NCI-H2107 (cell line): ENCODE data around the gene ZNF219.

Source experiments
- DNase-seq: peaks from one replicate; lab custom pipeline; 2025; lab: John Stamatoyannopoulos, UW

The ZNF219 gene

DNA sequence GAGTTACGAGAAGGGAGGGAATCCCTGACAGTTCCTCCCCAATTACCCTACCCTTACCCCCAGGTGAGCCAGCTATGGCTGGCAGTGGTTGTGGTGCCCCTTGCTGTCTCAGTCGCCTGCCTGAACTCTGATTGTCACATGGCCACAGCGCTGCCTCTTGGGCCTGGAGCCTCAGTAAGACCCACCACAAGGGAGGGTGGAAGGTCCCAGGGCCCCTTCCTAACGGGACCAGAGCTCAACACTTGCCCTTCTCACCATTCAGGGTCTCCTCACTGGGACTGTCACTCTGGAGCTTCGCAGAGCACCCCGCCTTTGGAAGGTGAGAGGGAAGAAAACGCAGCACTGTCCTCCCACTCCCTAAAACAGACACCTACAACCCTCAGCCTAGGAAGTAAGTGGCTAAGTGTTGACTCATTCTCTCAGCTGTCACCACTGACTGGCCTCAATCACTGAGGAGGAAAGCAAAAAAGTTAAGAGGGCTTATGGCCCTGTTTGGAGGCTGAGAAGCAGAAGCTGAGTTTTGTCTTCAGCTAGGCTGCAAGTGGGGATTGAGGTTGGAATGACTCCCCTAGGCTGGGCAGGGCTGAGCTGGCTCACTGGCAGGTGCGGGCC, 3.5 kb upstream of the ZNF219 start:
- DNase-seq = no peak

DNA sequence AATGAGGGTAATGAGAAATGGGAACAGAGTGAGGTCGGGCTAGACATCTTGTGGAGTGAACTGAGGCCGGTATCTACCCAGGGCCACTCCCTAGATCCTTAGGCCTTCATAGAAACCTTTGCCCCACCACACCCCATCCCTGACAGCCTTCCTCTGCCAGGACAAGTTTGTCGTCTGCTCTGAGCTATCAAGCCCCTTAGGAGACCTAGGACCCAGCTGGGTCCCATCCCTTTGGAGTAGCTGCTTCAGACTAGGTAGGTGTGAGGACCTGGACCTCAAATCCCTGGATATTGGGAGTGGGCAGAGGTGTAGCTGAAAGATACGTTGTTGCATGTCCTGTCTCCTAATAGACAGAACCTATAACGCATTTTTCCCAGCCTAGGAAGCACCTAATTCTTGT, 2.5 kb upstream of the ZNF219 start, which contains the start of gene TMEM253:
Gene TMEM253, plus strand, starts transcription at position 136 of the 400 bp plus-strand sequence. CDS start 278 bp downstream, outside the sequence.
- DNase-seq = no peak

DNA sequence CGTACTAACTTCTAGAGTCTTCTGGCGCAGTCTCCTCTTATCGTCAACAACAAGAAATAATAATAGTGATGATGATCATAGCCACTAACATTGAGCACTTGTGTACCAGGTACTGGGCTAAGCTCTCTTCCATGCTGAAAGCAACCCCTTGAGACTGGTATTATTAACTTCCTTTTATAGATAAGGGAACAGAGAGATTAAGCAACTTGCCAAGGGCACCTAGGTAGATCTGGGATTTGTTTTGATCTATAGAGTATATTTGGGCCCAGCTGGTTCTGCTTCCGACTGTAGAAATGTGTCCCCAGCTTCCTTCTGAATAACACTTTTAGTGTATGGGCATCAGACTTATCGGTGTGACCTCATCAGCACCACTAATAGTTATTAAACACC, 1.1 kb upstream of the ZNF219 start:
- DNase-seq = no peak

DNA sequence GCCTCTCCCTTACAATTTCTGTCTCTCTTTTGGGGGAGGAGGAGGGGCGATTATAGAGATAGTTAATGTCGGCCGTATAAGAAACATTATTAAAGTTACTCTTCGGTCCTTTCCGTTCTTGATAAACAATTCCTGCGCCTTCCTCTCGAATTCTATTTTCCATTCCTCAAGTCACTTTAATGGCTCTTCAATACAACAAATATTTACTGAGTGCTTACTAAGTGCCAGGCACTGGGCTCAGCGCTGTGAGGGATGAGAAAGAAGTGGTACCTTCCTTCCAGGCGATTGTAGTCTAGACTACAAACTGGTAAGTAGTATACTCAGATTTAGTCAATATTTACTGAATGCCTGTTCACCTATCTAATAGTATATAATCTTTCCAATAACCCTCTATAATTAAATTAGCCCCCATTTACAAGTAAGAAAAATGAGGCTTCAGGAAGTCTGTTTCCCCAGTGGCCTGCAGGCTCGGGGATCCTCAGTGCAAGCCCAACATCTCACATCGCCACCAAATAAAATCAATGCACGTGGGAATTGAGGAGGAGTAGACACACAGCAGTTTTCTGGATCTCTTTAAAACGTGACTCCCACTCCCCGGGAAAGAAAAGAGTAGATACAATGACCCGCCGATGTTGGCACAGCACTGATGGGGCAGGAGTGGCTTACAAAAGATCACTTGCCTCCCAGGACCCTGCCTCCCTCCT, 589 bp upstream of the ZNF219 start:
- DNase-seq = no peak

DNA sequence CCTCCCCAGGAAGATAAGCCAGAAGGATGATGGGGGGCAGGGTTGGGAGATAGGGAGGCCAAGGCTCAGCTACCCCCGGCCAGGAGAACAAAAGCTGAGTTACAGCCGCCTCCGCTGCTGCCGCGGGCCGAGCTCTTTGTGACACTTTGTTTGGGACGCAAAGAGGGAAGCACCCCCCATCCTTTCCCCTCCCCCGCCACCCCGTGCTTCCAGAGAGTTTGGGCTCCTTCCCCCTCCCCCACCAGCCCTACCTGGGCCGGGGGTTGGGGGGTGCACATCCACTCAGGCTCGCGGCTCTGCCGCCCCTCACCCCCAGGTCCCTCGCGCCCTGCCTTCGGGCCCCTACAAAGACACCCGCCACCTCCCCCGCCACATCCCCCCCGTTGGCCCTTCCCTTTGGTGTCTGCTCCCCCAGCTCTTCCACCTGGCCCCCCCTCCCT, 799 bp downstream of the ZNF219 start:
- DNase-seq = no peak

DNA sequence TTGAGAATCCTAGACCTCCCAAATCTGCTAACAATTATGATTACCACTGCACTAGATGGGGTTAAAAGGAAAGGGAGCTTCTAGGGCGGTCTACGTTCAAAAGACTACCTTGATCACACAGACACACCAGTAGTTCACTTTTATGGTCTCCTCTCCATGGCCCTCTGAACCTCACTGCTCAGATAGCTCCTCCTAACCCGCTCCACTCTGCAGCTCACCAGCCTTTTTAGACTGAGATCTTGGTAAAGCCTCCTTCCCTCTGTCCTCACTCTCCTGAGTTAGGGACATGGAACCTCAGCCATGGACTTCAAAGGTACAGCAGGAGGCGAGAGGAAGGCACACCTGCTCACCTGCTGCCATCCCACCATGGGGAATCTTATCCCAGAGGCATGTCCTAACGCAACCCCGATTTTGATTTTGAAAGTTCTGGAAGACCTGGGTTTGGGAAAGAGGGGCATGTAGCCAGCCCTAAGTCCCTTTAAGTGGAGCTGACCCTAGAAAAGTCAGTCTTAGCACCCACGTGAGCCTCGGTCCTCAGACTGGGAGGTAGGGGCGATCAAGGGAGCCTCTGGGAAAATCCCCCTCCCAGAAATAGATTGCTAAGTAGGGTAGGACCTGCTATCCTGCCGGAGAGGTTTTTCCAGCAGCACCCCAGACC, 1.3 kb downstream of the ZNF219 start:
- no peak for DNase-seq

DNA sequence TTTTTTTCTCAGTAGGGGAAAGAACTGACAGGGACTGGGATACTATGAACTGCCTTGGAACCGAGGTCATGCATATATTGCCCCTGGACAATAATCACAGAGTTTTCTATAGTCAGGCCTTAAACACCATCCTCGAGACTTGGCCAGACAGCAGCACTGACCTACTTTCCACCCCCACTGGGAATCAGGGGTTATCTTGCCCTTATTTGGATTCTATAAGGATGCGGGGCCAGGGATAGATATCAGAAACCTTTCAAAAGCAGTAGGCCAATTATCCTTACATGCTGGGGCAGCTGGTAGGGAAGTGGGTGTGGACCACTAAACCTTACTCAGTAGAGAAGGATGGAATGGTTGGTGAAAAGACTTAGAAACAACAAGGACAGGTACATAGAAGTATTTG, 2.0 kb downstream of the ZNF219 start:
- no peak for DNase-seq

DNA sequence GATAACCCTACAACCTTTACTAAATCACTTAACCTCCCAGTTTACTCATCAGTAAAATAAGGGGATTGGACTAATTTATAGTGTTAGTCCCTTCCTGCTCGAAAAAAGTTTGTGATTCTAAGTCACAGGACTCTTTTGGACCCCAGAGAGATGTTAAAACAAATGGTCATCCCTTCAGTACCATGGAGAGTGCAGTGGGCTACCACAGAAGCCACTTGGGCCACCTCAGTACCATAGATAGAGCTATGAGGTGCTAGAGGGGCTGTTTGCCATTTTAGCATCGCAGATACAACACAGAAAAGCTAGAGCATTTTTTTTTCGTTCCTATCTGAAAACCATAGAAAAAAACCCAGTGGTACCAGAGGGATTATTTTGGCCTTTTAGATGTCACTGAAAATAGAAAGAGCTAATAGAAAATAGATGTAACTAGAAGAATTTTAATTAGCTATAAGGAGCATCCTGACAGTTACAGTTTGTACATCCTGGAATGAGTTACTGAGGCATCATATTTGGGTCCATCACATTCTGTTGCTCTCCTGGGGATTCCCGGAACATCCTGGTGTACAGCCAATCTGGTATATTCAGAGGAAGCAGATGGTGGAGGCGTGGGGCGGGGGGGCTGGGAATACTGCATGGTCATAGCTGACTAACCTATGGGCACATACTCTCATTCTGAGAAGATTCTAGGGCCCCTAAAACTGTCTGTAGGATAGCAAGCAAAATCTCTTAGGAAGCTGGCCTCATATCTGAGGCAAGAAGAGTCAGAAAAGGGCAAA, 2.8 kb downstream of the ZNF219 start:
- DNase-seq = no peak

DNA sequence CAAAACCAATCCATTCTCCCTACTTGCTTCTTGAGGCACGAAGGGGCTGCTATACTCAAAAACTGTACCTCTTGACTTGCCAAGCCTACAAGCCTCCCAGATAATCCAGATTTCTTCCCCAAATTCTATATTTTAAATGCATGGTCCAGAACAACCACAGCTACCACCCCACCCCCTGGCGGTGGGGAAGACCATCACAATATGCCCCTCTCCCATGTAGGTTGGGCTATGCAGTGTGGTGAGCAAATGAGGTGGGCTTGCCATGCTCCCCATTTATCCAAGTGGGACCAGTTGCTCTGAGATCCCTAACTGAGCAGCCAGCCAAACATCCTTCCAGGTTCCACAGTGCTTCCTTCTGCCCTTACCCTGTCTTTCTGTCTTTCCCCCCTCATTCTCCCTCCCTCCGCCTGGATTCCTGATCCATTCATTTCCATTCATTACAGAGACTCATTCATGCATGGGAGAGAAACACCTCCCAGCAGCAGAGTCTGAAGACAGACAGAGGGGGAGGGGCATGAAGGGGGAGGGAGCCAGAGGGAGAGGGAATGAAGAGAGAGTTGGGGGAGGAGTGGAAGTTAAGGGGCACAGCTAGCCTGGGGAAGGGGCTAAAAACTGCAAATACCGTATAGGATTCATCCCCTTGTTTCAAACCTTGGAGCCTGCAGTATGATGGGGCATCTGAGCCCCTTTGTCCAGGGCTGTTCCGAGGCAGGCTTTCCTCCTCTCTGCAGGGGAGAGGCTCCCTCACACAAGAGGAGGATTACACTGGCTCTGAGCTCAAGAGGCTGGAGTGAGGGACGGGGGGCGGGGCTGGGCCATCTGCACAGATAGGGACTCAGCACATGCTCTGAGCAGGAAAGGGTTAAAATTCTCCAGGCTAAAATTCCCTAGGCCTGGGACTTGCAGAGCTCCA, 4.4 kb downstream of the ZNF219 start:
- DNase-seq = peak; percentile 42

DNA sequence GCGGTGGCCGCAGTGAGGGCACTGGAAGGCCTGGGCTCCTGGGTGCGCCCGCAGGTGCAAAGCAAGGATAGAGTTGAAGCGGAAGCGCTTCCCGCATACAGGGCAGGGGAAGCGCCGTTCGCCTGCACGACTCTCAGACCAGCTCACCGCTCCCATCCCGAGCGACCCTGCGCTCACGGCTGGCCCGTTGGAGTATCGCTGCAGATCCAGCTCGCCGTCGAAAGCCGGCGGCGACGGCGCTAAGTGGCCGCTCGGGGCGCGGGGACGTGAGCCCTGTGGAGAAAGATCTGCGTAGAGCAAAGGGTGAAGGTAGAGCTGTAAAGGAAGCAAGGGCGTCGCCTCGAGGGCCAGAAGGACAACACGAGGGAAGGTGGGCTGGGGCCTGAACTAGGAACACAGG, 5.4 kb downstream of the ZNF219 start:
- no peak for DNase-seq

DNA sequence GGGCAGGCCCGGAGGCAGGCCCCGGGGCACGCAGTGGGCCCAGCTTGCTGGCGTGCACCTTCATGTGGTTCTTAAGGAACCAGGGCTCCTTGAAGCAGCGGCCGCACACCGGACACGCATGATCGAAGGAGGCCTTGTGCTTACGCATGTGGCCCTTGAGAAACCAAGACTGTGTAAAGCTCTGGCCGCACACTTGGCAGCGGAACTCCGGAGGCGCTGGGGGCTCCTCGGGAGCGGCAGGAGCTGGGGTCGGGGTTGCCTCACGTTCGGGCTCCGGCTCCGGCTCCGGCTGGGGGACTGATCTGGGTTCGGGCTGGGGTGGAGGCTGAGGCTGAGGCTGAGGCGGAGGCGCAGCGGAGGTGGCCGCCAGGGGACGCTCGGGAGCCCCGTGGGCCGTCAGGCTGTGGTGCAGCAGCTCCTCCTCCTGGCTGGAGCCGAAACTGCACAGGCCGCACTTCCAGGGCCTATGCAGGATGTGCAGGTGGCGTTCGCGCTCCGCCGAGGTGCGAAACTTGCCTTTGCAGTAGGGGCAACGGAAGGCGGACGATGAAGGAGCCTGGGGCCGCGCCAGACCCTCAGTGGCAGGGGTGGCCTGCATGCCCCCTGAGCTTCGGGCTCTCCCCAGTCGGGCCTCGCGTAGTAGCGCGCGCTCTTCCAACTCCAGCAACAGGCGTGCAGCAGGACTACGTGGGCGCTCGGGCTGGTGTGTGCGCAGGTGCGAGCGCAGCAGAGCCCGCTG, 6.0 kb downstream of the ZNF219 start:
- DNase-seq = peak; percentile 54

DNA sequence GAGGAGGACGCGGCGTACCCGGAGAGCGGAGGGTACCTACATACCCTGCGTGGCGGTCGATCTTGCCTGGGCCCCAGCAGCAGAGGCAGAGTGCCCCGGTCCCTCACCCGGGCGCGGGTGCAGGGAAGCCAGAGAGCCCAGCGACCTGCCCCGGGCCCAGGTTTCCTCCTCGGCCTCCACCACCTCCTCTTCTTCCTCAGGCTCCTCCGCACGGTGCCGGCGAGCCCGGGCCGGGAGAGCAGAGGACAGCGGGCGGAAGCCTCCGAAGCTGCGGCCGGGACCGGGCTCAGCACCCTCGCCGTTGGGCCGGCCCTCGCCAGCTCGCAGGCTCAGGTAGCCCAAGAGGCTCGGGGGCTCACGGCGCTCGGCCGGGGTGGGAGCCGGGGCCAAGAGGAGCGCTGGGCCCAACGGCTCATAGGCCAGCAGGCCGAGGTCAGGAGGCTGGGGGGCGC, 6.6 kb downstream of the ZNF219 start:
- DNase-seq = no peak

DNA sequence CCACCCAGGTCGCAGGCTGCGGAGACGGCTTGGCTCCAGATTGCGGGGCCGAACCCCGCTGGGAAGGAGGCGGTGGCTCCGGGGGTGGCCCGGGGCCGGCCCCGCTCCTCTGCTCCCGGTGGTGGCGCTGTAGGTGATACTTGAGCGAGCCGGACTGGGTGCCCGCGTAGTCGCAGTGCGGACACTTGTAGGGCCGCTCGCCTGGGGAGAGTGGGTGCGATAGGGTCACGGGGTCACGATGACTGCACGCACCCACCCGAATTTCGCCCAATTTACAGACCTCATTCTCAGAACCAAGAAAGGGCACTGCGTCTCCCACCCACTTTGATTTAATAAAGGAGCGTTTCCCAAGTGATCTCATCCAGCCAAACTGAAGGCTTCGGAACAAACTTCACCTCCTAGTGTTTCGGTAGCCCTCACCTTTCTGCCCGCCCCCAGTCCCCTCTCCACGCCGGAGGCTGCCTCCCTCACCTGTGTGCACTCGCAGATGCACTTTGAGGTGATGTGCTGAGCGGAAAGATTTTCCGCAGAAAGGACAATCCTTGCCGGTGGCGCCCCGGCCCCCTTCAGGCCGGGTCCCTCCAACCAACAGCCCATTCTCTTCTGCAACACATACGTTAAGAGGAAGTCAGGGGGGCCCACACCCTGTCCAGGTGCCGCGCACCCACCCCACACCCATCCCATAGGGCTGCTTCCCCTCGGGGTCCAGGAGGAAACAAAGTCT, 7.4 kb downstream of the ZNF219 start:
- no peak for DNase-seq

DNA sequence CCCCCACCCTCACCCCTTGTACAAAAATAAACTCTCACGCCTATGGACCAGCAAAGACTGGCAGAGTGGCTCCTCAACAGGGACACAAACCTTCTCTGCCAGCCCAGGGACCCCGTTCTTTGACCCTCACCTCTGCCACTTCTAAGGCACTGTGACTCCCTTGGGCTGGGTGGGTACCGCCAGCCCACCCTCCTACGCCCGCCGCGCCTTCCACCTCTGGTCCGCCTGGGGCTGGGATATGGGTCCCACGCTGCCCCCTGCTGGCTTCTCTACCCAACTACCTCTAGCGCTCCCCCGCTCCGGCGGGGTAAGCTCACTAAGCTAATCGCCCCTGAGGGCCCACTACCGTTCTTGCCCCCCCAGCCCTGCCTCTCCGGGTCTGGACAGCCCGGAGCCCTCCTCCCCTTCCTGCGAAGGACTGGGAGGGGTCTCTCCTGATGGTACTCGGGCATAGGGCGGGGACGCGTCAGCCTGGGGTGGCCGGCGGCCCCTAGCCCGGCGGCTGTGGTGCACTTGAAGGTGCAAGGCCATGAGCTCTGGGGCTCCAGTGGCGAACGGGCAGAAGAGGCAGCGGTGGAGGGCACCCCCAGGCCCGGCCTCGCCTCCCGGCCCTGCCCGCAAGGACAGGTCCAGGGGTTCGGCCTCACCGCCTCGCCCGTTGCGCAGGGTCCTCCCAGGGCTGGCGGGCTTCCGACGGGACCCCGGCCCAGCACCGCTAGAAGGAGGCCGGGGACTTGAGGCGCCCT, 8.1 kb downstream of the ZNF219 start:
- DNase-seq = no peak

DNA sequence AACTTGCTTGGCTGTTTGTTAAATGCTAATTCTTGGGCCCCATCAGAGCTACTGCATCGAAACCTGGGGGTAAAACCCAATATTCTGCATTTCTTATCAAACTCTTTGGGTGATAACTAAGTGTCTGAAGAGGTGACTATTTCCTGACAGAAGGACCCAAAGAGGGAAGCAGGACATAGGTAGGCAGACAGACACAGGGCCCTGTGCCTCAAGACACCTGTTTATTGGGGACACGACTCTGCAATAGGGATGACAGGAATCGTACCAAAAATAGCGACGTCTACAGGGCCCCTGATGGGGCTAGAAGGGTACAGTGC, 8.6 kb downstream of the ZNF219 start:
- DNase-seq = no peak

DNA sequence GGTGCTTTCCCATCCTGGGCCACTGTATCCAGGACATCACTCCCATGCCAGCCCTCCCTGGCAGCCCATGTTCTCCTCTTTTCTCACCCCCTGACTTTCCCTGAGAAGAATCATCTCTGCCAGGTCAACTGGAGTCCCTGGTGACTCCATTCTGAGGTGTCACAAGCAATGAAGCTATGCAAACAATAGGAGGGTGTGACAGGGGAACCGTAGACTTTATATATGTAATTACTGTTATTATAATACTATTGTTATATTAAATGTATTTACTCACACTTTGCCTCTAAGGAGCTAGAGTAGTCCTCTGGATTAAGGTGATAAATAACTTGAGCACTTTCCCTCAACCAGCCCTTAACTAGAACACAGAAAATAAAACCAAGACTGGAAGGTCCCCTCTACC, 9.2 kb downstream of the ZNF219 start:
- DNase-seq = no peak

DNA sequence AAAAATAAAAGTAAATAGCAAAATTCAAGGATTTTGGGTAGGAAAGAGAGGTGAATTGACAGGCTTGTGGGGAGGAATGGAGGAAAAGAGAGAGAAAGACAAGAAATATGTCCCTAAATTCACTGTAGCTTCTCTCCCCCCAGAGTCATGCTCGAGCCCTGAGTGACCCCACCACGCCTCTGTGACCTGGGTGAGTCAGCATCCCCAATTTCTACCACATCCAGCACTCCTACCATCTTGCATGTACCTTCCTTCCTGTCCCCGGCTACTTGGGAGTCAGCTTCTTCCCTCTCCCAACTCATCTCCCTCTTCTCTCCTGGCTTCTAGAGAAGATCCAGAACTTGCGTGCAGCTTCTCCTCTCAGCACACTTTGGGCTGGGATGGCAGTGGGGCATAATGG, 9.8 kb downstream of the ZNF219 start:
- no peak for DNase-seq

DNA sequence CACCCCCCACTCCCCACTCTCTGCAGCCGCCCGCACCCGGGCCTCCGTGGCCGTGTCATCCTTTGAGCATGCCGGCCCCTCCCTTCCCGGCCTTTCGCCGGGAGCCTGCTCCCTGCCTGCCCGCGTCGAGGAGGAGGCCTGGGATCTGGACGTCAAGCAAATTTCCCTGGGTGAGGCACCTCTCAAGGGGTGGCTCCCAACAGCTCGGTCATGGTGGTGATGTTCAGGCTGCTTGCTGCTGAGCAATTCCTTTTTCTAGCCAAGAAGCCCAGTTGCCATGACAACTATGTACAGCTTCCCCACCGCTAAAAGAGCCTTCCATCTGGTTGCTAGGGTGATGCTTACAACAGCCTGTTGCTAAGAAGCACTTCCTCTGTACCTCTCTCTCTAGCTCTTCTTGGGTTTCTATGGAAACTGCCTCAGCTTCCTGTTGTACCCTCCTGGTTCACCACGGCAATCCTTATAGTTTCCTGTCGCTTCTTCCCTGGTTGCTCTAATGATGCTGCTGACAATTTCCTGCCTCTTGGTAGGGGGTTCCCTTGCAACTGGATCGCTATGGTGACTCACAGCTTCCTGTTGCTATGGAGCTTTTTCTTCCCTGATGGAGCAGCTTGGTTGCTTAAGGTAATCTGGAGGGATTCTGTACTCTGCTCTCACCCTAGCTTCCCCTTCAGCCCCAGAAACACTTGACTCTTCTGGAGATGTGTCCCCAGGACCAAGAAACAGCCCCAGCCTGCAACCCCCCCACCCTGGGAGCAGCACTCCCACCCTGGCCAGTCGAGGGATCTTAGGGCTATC, 11.0 kb downstream of the ZNF219 start:
- DNase-seq = no peak

DNA sequence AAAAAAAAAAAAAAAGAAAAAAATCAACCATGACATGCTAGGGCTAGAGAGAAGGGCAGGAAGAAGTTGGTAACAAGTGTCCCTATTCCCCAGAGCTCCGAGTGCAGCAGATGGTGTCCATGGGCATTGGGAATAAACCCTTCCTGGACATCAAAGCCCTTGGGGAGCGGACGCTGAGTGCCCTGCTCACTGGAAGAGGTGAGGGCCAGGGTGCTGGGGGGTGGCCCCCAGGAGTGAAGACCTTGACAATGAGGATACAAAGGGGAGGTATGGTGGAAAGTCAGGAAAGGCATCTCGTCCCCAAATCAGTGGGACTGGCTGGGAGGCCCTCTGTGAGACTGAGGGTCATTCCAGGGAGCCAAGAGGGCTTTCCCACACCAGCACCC, 11.6 kb downstream of the ZNF219 start:
- no peak for DNase-seq
